A549 (cell line): ENCODE results near the gene DPYD. TPM values are rescaled to one million over a fixed set of nuclear protein-coding genes. Genes with fewer than 3 reads are reported as not detected.

Experiments used
- ATAC-seq, 2 experiments: fragments of 200-7000 bp in 1 of 2; fragments of >200 bp in 1 of 2; cut with Nextera tagmentation in 1 of 2; cut with Tn5 transposase in 1 of 2; 3 replicates each; pipeline versions ENCODE4 v1.8.0 to v1.9.1; 2018 to 2020; ENCODE audit warnings: mild to moderate bottlenecking in 1 of 2, moderate library complexity in 1 of 2
- CTCF ChIA-PET: fragments of 300-600 bp; sonication (Branson Sonifier 250); formaldehyde crosslinking; extraction: SDS; loops from one replicate; lab custom pipeline; 2021; ENCODE audit warnings: antibody characterized with exemption, inconsistent platforms; lab: Yijun Ruan, JAX
- POLR2A ChIA-PET: fragments of 350-600 bp; formaldehyde crosslinking; extraction: SDS; loops from one replicate; lab custom pipeline; 2021; ENCODE audit warnings: antibody characterized with exemption, inconsistent platforms; lab: Yijun Ruan, JAX
- DNase-seq, 2 experiments: peaks; one replicate each; pipeline versions ENCODE4 v3.0.0 to v3.0.0-alpha.2; 2011 to 2016; ENCODE audit warnings: low read depth in 1 of 2, low spot score in 1 of 2
- FAIRE-seq: peaks from 2 replicates; lab custom pipeline; 2011; peaks lifted over from hg19 to GRCh38; lab: Jason Lieb, UNC
- H3K27ac ChIP-seq, 2 experiments: fragments of >200 bp; sonication (Bioruptor Twin); formaldehyde crosslinking; 3 replicates each; pipeline ENCODE4 v1.5.1; 2016 to 2017
- H3K4me1 ChIP-seq: fragments of >200 bp; sonication (Bioruptor Twin); formaldehyde crosslinking; 3 replicates; pipeline ENCODE4 v1.6.1; 2016
- H3K4me2 ChIP-seq: fragments of >200 bp; sonication (Bioruptor Twin); formaldehyde crosslinking; 3 replicates; pipeline ENCODE4 v1.6.1; 2016
- H3K4me3 ChIP-seq: fragments of >200 bp; sonication (Bioruptor Twin); formaldehyde crosslinking; 3 replicates; pipeline ENCODE4 v1.5.1; 2016
- H3K9me3 ChIP-seq: fragments of >200 bp; sonication (Bioruptor Twin); formaldehyde crosslinking; 3 replicates; pipeline ENCODE4 v1.6.1; 2016
- CBX8 ChIP-seq: fragments of 200-600 bp; sonication (generic); IDR thresholded peaks from 2 replicates; pipeline ENCODE4 v1.6.1; 2016
- E2F6 ChIP-seq: IDR thresholded peaks from 2 replicates; pipeline ENCODE4 v1.6.1; 2012; ENCODE audit warnings: low read depth, borderline replicate concordance
- EHF ChIP-seq: fragments of 250-450 bp; sonication (Bioruptor Pico); IDR thresholded peaks from 2 replicates; pipeline ENCODE4 v1.5.0; 2020; ENCODE audit warnings: mild to moderate bottlenecking
- FOSL2 ChIP-seq, 2 experiments: fragments of 450-650 bp in 1 of 2; fragments of >200 bp in 1 of 2; sonication (Bioruptor Twin) in 1 of 2; formaldehyde crosslinking; IDR thresholded peaks; 2 replicates each; pipeline versions ENCODE4 v1.5.0 to v1.6.1; 2016 to 2020; ENCODE audit warnings: mild to moderate bottlenecking in 1 of 2, moderate library complexity in 1 of 2
- FOXS1 ChIP-seq: fragments of 250-450 bp; sonication (Bioruptor Pico); IDR thresholded peaks from 2 replicates; pipeline ENCODE4 v1.5.0; 2020; ENCODE audit warnings: mild to moderate bottlenecking, moderate library complexity
- HOXA7 ChIP-seq: fragments of 250-450 bp; sonication (Bioruptor Pico); IDR thresholded peaks from 2 replicates; pipeline ENCODE4 v1.5.0; 2020; ENCODE audit warnings: mild to moderate bottlenecking, moderate library complexity
- HOXB13 ChIP-seq: fragments of 250-450 bp; sonication (Bioruptor Pico); IDR thresholded peaks from 2 replicates; pipeline ENCODE4 v1.5.0; 2020; ENCODE audit warnings: low read depth, mild to moderate bottlenecking, moderate library complexity
- MAX ChIP-seq: IDR thresholded peaks from 2 replicates; pipeline ENCODE4 v1.6.1; 2012
- MYC ChIP-seq: IDR thresholded peaks from 2 replicates; pipeline ENCODE4 v1.6.1; 2012; ENCODE audit warnings: mild to moderate bottlenecking, inconsistent platforms, low read length, improper control_type of control experiment, borderline replicate concordance
- NFE2L2 ChIP-seq: fragments of 150-350 bp; conservative IDR thresholded peaks from 2 replicates; pipeline ENCODE4 v1.6.1; 2014; ENCODE audit warnings: low read length
- POLR2A ChIP-seq: IDR thresholded peaks from 2 replicates; pipeline ENCODE4 v1.6.1; 2012; ENCODE audit warnings: mild to moderate bottlenecking, low read length
- RCOR1 ChIP-seq: fragments of 150-350 bp; IDR thresholded peaks from 2 replicates; pipeline ENCODE4 v1.6.1; 2014; ENCODE audit warnings: antibody characterized with exemption, low read length, low read depth
- RNF2 ChIP-seq: fragments of 200-600 bp; sonication (generic); IDR thresholded peaks from 2 replicates; pipeline ENCODE4 v1.6.1; 2016; ENCODE audit warnings: low read depth, mild to moderate bottlenecking, antibody characterized with exemption, moderate library complexity, borderline replicate concordance
- SMC3 ChIP-seq: fragments of >200 bp; sonication (Bioruptor Twin); formaldehyde crosslinking; IDR thresholded peaks from 3 replicates; pipeline ENCODE4 v1.6.1; 2018; ENCODE audit warnings: inconsistent platforms
- SREBF2 ChIP-seq: fragments of 450-650 bp; IDR thresholded peaks from 2 replicates; pipeline ENCODE4 v1.6.1; 2014; ENCODE audit warnings: mild to moderate bottlenecking, moderate library complexity
- USF2 ChIP-seq: fragments of 450-650 bp; IDR thresholded peaks from 2 replicates; pipeline ENCODE4 v1.6.1; 2014; ENCODE audit warnings: antibody characterized with exemption
- ZC3H11A ChIP-seq: fragments of 450-650 bp; IDR thresholded peaks from 2 replicates; pipeline ENCODE4 v1.6.1; 2014; ENCODE audit warnings: antibody characterized with exemption, mild to moderate bottlenecking
- ZNF302 ChIP-seq: fragments of 250-450 bp; sonication (Bioruptor Pico); IDR thresholded peaks from 2 replicates; pipeline ENCODE4 v1.9.0; 2021; ENCODE audit warnings: inconsistent platforms, mild to moderate bottlenecking, moderate library complexity
- ZSCAN20 ChIP-seq: fragments of 250-450 bp; sonication (Bioruptor Pico); IDR thresholded peaks from 2 replicates; pipeline ENCODE4 v1.8.0; 2022; ENCODE audit warnings: mild to moderate bottlenecking, moderate library complexity
- WGBS: methylation state at CpG from one replicate; pipeline ENCODE4 v1.1.6; 2017; ENCODE audit errors: missing lambda C conversion rate; 5-methylcytosine and 5-hydroxymethylcytosine counted together
- polyA plus RNA-seq, 4 experiments: library from polyadenylated mRNA; depleted of rRNA in 3 of 4; stranded (reverse); fragments of >200 nt; fragmentation: RNase III in 1 of 4; extraction: RNeasy Plus Mini Kit Qiagen cat#74134 plus additional on column Dnase treatment in 1 of 4; gene quantifications; 2 replicates in 3 of 4; 3 replicates in 1 of 4; pipeline ENCODE4 v1.2.3, GENCODE V29; 2011 to 2017
- TF ChIP-seq, protein P1 (sequence below): fragments of >200 bp; sonication (Bioruptor Twin); formaldehyde crosslinking; IDR thresholded peaks from 2 replicates; pipeline ENCODE4 v1.6.1; 2016
- TF ChIP-seq, protein P2 (sequence below): fragments of 250-450 bp; sonication (Bioruptor Pico); IDR thresholded peaks from 2 replicates; pipeline ENCODE4 v1.5.0; 2021; ENCODE audit warnings: mild to moderate bottlenecking, moderate library complexity, borderline replicate concordance
- TF ChIP-seq, protein P3 (sequence below): IDR thresholded peaks from 2 replicates; pipeline ENCODE4 v1.6.1; 2012

The DPYD gene
- polyA plus RNA-seq, 2 of the 4 experiments (the other 2 are of a cell fraction), result 5.9 to 7.5 TPM

DNA sequence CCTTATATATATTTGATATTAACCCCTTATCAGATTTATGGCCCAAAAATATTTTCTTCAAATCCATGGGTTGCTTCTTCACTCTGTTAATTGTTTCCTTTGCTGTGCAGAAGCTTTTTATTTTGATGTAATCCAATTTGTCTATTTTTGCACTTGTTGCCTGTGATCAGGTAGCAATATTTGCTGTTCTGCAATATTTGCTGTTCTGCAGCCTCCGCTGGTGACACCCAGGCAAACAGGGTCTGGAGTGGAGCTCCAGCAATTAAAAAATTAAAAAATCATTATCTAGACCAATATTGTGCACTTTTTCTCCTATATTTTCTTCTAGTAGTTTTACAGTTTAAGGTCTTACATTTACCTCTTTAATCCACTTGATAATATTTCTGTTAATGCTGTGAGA lies 564.5 kb downstream of the DPYD start:
- H3K27ac ChIP-seq, result no peak overlapping the region
- no peak for ATAC-seq
- no peak for TF ChIP-seq ZNF302
- TF ChIP-seq FOSL2 (IDR thresholded peaks at IDR 0.05), result no peak
- no peak for TF ChIP-seq FOSL2 (CRISPR knock-in tag; IDR thresholded peaks at IDR 0.05)
- TF ChIP-seq, protein P1, sequence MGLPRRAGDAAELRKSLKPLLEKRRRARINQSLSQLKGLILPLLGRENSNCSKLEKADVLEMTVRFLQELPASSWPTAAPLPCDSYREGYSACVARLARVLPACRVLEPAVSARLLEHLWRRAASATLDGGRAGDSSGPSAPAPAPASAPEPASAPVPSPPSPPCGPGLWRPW, result no peak
- TF ChIP-seq, protein P2, sequence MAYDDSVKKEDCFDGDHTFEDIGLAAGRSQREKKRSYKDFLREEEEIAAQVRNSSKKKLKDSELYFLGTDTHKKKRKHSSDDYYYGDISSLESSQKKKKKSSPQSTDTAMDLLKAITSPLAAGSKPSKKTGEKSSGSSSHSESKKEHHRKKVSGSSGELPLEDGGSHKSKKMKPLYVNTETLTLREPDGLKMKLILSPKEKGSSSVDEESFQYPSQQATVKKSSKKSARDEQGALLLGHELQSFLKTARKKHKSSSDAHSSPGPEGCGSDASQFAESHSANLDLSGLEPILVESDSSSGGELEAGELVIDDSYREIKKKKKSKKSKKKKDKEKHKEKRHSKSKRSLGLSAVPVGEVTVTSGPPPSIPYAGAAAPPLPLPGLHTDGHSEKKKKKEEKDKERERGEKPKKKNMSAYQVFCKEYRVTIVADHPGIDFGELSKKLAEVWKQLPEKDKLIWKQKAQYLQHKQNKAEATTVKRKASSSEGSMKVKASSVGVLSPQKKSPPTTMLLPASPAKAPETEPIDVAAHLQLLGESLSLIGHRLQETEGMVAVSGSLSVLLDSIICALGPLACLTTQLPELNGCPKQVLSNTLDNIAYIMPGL, result no peak
- TF ChIP-seq HOXA7, result no peak
- TF ChIP-seq SREBF2, result no peak
- no peak for TF ChIP-seq EHF (CRISPR knock-in tag)
- TF ChIP-seq, all 56 proteins: peak for 0
- no peaks in the 10 kb centered on the region for H3K9me3 ChIP-seq
- WGBS, result 95% methylated on average over 1 of the region's 1 CpG
- H3K4me2 ChIP-seq, result no peak overlapping the region
- ChIA-PET POLR2A (no interaction called here), CTCF (no interaction called here)
- FAIRE-seq (no peak), DNase-seq (no peak)
- no peak overlapping the region for H3K4me3 ChIP-seq
- H3K4me1 ChIP-seq, result no peaks in the 10 kb centered on the region

DNA sequence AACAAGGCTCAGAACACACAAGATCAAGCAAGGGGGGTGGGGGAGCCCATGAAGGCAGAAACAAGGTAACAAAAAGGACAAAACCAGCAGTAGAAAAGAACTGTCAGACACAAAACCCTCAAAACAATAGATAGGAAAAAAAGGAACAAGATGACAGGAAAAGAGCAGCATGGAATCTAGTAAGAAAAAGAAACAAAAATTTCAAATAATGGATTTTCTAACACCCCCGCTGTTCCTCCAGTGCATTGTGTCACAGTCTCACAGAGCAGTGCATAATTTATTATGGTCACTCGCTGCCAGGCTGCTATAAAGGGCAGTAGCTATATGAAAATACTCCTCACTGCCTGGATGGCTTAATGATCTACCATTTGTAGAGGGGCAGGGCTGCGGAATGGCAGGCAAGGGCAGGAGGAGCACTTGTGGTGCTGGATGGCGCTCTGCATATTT lies 567.9 kb downstream of the DPYD start:
- no peak for TF ChIP-seq POLR2A
- ChIA-PET CTCF (no interaction called here), POLR2A (no interaction called here)
- DNase-seq, result no peak
- 82% methylated on average over 4 of the region's 4 CpGs for WGBS
- Histone ChIP-seq H3K9me3 (no peaks in the 10 kb centered on the region), H3K4me1 (peaks cover 8% of the 10 kb centered on the region), H3K4me2 (no peak overlapping the region), H3K4me3 (no peak overlapping the region), H3K27ac (no peak overlapping the region)
- FAIRE-seq, result no peak
- no peak for ATAC-seq

DNA sequence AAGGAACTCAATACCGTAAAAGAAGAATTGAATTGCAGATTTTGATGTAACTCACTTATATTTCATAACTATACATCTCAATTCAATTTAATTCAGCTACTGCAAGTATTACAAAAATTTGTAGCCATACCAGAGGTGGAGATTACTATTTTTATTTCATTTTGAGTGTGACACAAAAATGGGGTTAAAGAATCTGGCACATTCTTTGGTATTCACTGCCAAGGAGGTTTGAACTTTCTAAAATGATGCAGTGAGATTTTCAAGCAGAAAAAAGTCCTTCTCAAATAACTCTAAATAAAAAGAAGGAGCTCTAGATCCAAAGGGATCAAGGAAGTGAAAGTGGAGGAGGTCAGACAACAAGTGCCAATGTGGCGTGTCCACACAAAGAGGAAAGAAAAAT lies 569.0 kb downstream of the DPYD start:
- 92% methylated on average over 2 of the region's 2 CpGs for WGBS
- FAIRE-seq (no peak), ATAC-seq (no peak), DNase-seq (no peak)
- Histone ChIP-seq H3K4me3 (no peak overlapping the region), H3K9me3 (no peaks in the 10 kb centered on the region), H3K4me2 (no peak overlapping the region), H3K4me1 (peaks cover 8% of the 10 kb centered on the region), H3K27ac (no peak overlapping the region)
- TF ChIP-seq FOXS1 (CRISPR knock-in tag) (no peak), SMC3 (no peak), CBX8 (no peak), HOXB13 (no peak), E2F6 (no peak), MYC (no peak), RCOR1 (no peak), NFE2L2 (no peak), USF2 (no peak), SREBF2 (no peak), MAX (no peak), ZSCAN20 (CRISPR knock-in tag) (no peak), ZC3H11A (no peak), RNF2 (no peak)
- TF ChIP-seq, protein P3, sequence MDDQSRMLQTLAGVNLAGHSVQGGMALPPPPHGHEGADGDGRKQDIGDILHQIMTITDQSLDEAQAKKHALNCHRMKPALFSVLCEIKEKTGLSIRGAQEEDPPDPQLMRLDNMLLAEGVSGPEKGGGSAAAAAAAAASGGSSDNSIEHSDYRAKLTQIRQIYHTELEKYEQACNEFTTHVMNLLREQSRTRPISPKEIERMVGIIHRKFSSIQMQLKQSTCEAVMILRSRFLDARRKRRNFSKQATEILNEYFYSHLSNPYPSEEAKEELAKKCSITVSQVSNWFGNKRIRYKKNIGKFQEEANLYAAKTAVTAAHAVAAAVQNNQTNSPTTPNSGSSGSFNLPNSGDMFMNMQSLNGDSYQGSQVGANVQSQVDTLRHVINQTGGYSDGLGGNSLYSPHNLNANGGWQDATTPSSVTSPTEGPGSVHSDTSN, result no peak
- TF ChIP-seq, protein P2, result no peak
- CTCF ChIA-PET, result no interaction called here
- POLR2A ChIA-PET, result no interaction called here
